ENCODE results near the gene ACP3.
A peak's percentile ranks its signal among the peaks of the same experiment; 100 is the strongest.
"Not testable (repeated sequence)": the region's sequence is repeated elsewhere in the genome, so short reads cannot be mapped to it uniquely, and the experiment has no call there.

ACP3 gene, protein sequence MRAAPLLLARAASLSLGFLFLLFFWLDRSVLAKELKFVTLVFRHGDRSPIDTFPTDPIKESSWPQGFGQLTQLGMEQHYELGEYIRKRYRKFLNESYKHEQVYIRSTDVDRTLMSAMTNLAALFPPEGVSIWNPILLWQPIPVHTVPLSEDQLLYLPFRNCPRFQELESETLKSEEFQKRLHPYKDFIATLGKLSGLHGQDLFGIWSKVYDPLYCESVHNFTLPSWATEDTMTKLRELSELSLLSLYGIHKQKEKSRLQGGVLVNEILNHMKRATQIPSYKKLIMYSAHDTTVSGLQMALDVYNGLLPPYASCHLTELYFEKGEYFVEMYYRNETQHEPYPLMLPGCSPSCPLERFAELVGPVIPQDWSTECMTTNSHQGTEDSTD

DNA sequence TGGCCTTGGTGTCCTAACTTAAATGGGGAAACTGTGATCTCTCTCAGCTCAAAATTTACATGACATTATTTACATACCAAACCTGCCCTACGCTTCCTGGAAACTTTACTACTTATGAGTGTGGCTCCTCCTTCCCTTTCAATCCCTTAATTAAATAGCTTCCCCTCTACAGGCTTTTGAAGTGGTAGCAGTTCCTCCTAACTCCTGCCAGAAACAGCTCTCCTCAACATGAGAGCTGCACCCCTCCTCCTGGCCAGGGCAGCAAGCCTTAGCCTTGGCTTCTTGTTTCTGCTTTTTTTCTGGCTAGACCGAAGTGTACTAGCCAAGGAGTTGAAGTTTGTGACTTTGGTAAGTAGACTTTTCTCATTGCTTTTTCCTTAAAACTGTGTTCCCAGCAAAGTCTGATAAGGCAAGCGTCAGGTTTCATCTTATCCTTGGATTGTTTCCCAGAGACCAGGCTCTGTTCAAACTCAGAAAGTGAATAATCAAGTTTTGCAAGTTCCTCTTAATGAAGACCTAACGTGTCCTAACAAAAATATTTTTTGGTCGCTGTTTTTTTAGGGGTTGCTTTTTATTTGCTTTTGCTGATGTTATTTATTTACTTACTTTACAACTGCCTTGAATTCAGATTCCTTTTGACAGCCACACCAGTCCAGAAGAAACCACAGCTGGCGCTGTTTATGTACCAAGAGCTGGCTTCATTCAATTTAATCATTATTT lies at the start of gene ACP3:
TSS of gene ACP3 (plus strand) at position 179 of the 720 bp plus-strand sequence. CDS start at position 229, 50 bp downstream.
- no peak for DNase-seq (ENCODE audit: low read depth)

- no peak for DNase-seq (ENCODE audit: low read depth)
These were observed 48.3 kb upstream of the ACP3 start for GRCh38 chr3:132268956-132269355.

- no peak for DNase-seq (ENCODE audit: low read depth)
These were observed 44.2 kb upstream of the ACP3 start for GRCh38 chr3:132273036-132273435.

DNA sequence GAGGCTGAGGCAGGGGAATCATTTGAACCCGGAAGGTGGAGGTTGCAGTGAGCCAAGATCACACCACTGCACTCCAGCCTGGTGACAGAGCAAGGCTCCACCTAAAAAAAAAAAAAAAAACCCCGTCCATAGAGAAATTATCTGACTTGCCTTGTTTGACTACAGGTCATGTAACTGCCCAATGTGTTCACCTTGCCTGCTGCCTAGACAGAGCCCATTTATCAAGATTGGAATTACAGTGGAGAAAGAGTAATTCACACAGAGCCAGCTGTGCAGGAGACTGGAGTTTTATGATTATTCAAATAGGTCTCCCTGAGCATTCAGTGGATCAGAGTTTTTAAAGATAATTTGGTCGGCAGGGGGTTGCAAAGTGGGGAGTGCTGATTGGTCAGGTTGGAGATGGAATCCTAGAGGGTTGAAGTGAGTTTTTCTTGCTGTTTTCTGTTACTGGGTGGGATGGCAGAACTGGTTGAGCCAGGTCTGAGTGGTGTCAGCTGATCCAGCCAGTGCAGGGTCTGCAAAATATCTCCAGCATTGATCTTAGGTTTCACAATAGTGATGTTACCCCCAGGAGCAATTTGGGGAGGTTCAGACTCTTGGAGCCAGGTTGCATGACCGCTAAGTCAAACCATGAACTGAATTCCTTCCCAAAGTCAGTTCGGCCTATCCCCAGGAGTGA lies 40.8 kb upstream of the ACP3 start:
- DNase-seq (ENCODE audit: low read depth): no peak

- no peak for DNase-seq (ENCODE audit: low read depth)
These were observed 38.2 kb upstream of the ACP3 start for GRCh38 chr3:132279030-132279429.

- DNase-seq (ENCODE audit: low read depth): no peak
These were observed 33.8 kb upstream of the ACP3 start for GRCh38 chr3:132283440-132283839.

DNA sequence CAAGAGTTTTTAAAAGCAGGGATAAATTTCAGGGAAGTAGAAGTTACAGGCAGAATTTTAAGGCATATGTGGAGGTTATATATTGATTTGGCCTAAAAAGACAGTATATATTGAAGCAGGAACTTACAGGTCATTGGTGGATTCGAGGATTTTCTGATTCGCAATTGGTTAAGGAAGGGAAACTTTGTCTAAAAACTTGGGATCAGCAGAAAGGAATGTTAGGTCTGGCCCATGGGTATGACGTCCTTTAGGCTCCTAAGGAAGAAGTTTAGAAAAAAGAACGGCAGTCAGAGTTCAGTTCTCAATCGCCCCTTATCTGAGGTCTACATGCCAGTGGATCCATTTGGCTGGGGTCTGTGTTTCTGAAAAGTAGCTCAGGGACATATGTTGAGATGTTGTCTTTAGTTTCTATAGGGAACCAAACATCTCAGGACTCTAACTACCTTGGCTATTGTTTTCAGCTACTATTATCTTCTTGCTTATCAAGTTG lies 33.2 kb upstream of the ACP3 start:
- no peak for DNase-seq (ENCODE audit: low read depth)

DNA sequence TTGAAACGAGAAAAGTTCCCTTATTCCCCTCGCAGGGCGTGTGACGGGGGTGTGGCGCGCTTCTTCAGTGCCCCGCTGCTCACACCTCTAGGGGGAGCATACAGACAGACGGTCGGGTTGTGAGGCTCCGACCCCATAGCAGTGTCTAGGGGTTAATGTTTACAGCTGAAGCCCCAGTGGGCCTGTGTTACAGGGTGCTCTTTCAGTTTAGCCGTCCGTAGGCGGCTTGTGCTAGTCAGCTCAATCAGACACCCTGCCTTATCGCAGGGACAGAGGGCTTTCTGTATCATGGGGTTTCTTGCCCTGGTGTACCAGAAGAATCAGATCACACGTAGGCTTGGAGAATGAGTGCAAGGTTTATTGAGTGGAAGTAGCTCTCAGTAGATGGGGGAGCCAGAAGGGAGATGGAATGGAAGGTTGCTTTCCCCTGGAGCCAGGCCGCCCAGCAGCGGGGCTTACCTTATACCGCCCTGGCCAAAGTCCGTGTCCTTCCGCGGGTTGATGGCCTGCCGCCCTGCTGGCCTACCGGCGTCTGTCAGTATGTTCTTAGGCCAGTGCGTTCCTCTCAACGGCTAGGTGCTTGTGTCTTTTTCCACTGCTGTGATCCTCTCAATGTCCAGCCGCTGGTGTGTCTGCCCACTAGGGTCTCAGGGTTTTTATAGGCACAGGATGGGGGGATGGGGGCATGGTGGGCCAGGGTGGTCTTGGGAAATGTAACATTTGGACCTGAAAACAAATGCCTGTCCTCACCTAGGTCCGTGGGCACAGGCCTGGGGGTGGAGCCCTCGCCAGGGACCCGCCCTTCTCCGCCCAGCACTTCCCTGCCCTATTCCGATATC lies 32.2 kb upstream of the ACP3 start:
- no peak for DNase-seq (ENCODE audit: low read depth)

DNA sequence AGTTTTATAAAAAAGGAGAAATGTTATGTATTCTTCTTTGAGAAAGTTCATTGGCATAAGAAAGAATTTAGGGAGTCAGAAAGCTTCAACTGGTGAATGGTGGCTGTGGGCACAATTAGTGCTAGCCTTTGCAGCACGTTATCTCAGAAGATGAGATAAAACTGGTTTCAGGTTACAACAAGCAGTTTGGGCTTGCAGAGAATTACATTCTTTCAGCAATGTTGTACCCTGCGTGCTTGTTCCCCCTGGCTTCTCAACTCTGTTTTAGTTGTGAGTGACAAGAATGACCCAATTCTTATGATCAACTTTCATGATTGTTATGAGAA lies 31.6 kb upstream of the ACP3 start:
- DNase-seq (ENCODE audit: low read depth): no peak

- no peak for DNase-seq (ENCODE audit: low read depth)
These were observed 31.2 kb upstream of the ACP3 start for GRCh38 chr3:132286035-132286434.

DNA sequence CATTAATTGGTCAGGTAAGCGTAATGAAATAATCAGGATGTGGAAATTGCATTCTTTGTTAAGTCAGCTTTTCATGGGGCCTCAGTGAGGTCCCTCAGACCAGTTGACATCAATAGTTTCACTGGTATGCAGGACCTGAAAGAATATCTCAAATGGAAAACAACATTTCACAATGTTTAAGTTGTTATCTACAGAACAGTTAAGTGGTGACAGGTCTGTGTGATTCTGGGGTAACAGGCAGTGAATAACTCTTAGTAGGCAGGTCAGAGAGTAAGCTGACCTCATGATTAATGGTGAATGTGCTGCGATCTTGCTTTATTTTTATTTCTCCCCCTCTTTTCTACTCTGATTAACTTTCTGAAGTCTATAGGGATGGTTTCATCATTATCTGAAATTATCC lies 28.9 kb upstream of the ACP3 start:
- no peak for DNase-seq (ENCODE audit: low read depth)

- no peak for DNase-seq (ENCODE audit: low read depth)
These were observed 27.9 kb upstream of the ACP3 start for GRCh38 chr3:132289316-132289715.

- peak; percentile 17 for DNase-seq (ENCODE audit: low read depth)
These were observed 26.4 kb upstream of the ACP3 start for GRCh38 chr3:132290833-132291232.

DNA sequence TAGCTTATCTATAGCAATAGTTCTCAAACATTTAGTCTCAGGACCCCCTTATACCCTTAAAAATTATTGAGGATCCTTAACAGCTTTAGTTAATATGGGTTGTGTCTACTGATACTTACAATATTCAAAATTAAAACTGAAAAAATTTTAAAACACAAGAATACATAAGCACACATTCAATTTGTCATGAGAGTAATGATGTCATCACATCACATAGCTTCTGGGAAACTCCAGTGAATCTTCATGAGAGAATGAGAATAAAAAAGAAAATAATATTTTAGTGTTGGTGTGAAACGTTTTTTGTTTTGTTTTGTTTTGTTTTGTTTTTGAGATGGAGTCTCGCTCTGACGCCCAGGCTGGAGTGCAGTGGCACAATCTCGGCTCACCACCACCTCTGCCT lies 25.2 kb upstream of the ACP3 start:
- no peak for DNase-seq (ENCODE audit: low read depth)

DNA sequence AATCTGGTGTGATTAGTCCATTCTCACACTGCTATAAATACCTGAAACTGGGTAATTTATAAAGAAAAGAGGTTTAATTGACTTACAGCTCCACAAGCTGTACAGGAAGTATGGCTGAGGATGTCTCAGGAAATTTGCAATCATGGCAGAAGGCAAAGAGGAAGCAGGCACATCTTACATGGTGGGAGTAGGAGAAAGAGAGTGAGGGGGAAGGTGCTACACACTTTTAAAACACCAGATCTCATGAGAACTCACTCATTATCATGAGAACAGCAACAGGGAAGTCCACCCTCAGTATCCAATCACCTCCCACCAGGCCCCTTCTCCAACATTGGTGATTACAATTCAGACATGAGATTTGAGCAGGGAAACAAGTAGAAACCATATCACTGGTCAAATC lies 24.0 kb upstream of the ACP3 start:
- no peak for DNase-seq (ENCODE audit: low read depth)

GRCh38 chr3:132294906-132295305 lies 22.3 kb upstream of the ACP3 start:
- DNase-seq (ENCODE audit: low read depth): no peak

DNA sequence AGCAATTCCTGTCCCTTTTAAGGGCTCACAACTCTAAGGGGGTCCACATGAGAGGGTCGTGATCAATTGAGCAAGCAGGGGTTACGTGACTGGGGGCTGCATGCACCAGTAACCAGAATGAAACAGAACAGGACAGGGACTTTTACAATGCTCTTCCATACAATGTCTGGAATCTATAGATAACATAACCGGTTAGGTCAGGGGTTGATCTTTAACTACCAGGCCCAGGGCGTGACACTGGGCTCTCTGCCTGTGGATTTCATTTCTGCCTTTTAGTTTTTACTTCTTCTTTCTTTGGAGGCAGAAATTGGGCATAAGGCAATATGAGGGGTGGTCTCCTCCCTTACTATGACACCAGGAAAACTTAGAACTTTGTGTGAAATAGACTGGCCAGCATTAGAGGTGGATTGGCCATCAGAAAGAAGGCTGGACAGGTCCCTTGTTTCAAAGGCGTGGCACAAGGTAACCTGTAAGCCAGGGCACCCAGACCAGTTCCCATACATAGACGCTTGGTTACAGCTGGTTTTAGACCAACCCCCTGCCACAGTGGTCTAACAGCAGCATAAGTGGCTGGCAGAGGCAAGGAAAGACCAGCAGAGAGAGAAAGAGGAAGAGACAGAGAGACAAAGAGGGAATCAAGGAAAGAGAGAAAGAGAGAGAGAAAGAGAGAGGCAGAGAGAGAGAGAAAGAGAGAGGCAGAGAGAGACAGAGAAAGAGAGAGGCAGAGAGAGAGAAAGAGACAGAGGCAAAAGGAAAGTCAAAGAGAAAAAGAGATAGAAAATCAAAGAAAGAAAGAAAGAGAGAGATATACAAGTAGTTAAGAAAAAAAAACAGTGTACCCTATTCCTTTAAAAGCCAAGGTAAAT lies 13.6 kb upstream of the ACP3 start:
- DNase-seq (ENCODE audit: low read depth): not testable (repeated sequence)

DNA sequence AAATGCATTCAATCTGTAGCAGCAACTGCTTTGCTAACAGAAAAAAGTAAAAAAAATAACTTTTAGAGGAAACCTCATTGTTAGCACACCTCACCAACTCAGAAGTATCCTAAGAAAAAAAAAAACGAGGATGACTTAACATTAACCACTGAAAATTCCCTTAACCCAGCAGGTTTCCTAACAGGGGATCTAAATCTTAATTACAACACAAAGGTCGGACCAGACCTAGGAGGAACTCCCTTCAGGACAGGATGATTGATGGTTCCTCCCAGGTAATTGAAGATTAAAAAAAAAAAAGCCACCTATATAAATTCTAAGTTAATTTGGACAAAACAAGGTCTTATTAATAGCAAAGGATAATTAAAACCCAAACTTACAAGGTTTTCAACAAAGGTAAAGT lies 12.9 kb upstream of the ACP3 start:
- DNase-seq (ENCODE audit: low read depth): not testable (repeated sequence)

DNA sequence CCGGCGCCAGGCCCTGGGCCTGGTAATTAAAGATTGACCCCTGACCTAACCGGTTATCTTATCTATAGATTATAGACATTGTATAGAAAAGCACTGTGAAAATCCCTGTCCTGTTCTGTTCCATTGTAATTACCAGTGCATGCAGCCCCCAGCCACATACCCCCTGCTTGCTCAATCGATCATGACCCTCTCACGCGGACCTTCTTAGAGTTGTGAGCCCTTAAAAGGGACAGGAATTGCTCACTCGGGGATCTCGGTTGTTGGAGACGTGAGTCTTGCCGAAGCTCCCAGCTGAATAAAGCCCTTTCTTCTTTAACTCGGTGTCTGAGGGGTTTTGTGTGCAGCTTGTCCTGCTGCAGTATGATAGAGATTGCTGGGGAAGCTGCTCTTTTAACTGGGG lies 7.2 kb upstream of the ACP3 start:
- not testable (repeated sequence) for DNase-seq (ENCODE audit: low read depth)

DNA sequence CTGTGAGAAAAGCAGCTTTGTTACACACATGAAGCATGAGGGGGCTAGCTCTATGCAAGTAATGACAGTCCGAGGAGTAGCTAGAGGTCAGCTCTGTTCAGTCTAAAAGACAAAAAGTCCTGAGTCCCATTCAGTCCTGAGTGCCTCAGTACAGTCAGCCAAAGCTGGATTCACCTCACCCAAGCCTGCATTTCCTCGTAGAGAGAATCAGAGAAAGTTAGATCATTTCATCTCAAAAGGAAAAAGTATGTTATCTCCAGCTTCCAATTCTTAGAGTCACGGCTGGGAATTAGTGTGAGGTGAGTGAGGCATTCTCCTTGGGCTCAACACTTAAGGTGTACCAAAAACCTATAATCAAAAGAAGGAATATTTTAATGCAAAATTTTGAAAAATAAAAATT lies 5.9 kb upstream of the ACP3 start:
- no peak for DNase-seq (ENCODE audit: low read depth)

GRCh38 chr3:132311841-132312240 lies 5.4 kb upstream of the ACP3 start:
- DNase-seq (ENCODE audit: low read depth): no peak
